CD4-positive, alpha-beta T cell treated with Interleukin-15 for 4 hours (primary cell): Measurements from ENCODE around the gene TNNT2.

Experiments used
- DNase-seq: peaks from one replicate; pipeline ENCODE4 v3.0.0-alpha.2; 2020; ENCODE audit warnings: low spot score

The TNNT2 gene

DNA sequence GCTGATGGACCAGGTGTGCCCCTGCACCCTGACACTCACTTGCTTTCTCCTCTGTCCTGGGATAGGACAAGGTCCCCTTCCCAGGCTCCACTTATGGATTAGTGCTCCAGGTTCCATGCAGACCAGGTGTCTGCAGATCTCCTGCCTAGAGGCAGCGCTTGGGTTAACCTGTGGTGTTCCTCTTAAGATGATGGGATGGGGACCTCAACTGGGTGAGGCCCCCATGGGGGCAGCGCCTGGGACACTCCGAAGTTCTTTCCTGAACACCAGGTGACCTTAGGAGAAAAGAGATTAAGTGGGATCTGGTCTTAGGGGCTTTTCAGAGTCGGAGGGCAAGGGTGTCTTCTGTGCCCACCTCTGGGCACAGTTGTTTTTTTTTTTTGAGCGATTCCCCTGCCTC, 21.2 kb downstream of the TNNT2 start:
- no peak for DNase-seq

DNA sequence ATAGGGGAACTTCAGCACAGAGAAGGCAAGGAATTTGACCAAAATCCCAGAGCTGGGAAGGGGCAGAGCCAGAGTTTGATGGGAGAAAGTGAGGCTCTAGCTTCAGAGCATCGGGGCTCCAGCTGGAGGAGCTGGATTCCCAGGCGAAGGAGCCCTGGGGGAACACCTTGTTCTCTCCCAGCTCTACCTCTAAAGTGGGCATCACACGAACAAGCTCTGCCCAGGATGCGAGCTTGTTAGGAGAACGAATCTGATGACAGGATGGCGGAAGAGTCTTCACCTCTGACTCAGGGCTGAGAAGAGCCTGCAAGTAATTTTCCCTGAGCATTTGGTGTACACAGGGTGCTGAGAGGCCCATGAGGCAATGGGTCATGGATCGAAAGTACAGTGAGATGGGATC, 22.0 kb downstream of the TNNT2 start:
- DNase-seq = no peak

DNA sequence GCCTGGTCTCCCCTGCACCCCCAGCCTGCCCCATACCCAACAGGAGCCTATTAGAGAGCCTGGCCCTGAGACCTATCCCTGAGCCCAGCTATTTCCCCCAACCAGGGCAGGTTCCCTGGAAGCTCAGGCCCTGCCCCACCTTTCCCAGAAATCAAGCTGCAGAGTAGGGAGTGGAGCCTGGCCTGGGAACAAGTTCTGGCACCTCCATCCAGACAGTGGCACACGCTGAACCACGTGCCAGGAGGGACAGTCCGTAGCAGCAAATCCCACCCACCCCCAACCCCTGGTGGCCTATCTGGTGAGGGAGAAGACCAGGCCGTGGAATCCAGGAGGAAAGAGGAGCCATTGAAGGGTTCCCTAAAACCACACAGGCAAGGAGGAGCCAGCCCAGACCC, 22.6 kb downstream of the TNNT2 start:
- DNase-seq = no peak

DNA sequence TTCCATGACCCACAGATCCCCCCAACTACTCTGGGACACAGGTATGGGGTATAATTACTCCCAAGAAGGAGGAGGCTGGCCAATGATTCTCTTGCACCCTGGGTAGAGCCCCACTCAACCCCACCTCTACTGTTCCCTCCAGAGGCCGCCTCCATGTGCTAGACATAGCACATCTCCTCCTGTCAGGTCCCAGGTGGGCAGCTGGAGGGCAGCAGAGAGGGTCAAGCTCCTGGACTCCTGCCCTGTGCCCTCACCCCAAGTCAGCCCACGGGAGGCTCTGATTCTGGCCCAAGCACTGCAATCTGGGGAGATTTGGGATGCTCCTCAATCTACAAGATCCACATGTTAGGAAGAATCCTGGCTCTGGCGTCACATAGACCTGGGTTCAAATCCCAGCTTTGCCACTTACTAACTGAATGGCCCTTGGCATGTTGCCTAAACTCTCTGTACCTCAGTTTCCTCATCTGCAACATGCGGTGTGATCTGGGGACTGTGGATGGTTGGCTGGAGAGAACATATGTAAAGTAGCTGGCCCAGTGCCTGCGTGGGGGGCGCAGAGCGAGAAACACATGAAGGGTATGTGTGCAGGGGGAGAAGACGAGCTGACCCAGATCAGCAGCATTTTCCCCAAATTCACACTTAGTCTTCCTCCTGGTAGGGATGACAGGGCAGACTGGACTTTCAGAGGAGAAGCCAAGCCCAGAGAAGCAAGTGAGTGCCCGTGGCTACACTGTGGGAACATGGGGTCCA, 23.2 kb downstream of the TNNT2 start:
- no peak for DNase-seq

DNA sequence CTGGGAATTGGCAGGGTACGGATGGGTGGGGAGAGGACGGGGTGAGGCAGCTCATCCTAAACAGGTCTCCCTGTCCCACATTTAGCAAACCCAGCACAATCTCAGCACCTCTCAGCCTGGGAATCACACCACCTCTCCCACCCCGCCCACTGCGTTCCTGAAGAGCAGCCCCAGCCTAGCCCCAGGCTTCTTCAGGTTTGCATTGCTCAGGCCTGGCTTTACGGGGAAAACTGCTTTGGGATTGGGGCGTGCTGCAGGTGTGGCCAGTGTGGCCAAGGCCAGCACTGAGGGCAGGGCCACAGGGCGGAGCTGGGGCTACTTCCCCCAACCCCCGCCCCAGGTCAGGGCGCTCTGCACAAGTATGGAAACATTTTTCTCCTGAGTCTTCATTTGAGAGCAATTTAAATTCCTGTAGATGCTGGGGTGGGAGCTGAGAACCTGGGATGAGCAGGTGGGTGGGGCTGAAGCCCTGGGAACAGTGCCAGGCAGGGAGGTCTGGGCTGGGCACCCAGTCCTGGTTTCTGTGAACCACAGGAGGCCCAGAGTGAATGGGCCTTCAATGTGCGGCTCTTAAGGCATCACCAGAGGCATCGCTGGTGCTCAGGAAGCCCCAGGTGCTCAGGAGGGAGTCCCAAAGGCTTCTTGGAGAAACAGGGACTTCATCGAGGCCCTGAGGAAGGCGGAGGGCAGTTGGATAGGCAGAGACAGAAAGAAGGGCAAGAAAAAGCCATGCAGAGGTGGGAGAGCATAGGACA, 24.1 kb downstream of the TNNT2 start:
- no peak for DNase-seq

DNA sequence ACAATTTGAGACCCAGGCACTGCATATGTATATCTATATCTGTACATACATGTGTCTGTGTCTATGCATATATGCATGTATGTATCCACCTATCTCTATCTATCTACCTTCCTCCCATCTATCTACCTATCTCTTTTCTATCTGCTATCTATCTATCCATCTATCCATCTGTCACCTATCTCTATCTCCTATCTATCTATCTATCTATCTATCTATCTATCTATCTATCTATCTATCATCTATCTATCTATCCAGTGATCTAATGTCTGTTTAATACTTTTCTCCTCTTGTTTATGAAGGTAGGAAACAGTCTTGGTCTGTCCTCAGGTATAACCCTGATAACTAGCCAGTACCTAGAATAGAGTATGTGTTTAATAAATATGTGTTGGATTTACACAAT, 25.9 kb downstream of the TNNT2 start:
- DNase-seq = no peak

DNA sequence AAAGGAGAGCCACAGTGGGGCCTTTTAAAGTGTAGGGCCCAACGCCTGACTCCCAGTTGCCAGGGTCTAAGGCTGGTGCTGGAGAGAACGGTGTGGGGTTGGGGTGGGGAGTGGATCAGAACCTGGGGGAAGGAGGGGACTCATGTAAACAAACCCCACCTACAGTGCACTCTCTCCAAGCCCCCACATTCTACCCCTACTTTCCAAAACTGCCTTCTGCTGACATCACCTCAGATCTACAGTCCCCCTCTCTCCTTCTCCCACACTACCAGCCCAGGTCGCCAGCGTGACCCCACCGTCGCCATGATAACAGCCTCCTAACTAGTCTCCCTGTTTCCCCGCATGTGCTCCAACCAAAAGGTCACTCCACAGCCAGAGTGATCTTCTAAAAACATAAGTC, 26.6 kb downstream of the TNNT2 start:
- no peak for DNase-seq

DNA sequence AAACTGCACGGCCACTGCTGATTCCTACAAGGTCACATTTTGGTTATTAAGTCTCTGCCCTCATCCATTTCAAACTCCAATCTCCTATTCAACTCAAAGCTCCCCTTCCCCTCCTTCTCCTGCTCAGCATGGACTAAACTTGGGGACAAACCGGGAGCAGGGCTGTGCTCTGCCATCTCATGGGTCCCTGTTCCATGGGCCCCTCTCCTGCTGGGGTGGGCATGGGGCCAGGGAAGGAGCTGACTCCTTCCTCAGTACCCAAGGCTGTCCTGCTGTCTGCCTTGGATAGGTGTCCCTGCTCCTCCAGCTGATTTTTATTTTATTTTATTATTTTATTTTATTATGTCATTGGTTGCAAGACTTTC, 27.1 kb downstream of the TNNT2 start:
- DNase-seq = no peak

DNA sequence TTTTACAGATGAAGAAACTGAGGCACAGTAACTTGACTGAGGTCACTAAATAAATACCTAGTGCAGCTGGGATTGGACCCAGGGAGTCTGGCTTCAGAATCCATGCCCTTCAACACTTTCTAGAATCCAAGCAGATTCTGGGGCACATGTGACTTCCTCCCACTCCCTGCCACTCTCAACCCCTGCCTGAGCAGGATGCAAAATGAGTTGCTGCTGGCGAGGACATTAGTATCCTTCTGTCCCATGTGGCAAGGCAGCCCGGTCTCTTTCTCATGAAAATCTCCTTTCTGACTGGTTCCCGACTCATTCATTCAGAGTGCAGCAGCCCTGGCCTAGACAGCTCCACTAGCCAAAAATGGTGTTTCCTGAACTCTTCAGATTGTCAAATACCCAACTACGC, 28.4 kb downstream of the TNNT2 start:
- no peak for DNase-seq

DNA sequence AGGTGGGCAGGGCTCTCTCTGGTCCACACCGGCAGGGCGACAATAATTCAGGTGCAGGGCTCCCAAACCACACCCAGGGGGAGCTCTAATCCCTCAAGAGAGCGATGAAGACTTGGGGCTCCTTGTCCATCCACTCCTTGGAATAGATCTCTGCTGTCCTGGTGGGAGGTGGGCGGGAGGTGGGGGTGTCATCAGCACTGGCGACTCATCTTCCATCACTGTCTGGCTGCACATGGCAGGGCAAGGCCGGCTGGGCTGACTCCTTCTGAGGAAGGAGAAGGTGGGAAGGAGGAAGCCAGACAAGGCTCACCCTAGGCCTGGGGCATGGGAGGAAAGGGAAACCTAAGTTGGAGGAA, 29.3 kb downstream of the TNNT2 start:
- DNase-seq = no peak

DNA sequence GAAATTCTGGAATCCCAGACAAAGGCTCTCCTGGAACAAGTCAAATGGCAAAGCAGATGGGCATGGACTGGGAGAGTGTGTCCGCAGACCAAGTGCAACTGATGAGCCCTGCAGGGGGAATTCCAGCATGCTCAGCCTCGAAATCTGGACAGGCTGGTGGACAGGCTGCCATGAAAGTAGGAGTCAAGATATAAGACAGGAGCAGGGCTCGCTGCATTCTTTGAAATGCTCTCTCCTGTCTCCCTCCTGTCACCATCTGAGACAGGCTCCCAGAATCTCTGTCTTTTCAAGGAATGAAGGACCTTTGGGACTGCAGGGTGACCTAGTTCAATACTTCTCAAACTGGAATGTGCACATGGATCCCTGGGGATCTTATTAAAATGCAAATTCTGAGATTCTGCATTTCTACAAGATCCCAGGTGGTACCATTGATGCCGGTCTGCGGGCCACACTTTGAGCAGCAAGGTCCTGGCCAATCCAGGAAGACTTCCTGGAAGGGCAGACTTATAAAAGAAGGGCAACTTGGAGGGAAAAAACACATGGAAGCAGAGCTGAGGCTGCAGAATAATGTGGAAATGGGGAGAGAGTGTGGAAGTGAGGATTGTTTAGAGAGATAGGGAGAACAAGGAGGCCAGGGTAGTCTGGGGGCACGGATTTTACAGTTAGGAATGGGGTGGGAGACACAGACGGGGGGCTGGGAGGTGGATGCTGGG, 29.8 kb downstream of the TNNT2 start:
- DNase-seq = no peak

DNA sequence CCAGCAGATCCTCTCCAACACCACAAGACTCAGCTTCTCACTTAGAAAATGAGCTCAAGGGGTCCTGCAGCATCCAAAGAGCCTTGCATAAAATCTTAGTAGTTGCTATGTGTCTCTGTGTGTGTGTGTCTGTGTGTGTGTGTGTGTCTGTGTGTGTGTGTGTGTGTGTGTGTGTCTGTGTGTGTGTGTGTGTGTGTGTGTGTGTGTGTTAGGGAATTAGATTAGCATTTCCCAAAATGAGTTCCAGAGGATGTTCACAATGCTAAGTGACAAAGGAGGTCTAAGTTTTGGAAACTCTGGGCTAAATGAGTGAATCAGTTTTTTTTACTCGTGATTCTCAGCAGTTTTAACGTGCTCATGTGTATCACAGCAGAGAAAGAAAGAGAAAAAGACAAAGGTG, 30.5 kb downstream of the TNNT2 start:
- DNase-seq = no peak

DNA sequence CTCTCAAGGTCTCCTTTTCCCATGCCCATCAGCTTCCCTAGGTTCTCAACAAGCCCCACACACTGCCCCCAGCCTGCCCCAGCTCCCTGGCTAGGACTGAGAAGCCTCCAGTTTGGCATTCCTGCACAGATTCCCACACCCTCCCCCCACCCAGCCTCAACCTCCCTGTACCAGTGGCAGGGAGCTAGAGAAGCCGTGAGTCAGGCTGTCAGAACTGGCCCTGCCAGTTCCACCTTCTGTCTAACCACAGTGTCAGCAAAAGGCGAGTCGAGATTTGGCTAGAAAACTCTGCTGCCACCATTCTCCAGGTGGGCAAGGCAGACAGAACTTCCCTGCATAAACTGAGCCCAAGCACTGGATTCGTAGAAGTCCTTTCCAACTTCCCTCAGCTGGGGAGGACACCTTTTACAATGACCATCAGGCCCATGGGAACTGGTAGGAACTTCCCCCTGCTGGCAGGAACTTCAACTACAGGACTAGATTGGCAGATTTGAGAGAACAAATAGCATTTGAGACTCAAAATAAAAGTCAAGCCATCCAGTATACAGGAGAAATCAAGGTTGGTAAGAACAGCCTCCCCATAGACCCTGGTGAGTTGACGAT, 31.0 kb downstream of the TNNT2 start:
- no peak for DNase-seq

DNA sequence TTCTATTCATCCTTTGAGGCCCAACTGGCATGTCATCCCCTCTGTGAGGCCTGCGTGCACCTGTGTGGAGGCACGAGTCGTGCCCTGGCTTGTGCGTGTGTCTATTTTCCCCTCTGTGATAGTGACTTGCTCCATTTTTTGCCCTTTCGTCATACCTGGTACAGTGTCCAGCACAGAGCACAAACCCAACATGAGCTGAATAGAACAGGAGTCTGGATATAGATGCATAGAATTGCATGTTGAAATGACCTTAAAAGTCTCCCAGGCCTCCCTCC, 32.5 kb downstream of the TNNT2 start:
- no peak for DNase-seq

DNA sequence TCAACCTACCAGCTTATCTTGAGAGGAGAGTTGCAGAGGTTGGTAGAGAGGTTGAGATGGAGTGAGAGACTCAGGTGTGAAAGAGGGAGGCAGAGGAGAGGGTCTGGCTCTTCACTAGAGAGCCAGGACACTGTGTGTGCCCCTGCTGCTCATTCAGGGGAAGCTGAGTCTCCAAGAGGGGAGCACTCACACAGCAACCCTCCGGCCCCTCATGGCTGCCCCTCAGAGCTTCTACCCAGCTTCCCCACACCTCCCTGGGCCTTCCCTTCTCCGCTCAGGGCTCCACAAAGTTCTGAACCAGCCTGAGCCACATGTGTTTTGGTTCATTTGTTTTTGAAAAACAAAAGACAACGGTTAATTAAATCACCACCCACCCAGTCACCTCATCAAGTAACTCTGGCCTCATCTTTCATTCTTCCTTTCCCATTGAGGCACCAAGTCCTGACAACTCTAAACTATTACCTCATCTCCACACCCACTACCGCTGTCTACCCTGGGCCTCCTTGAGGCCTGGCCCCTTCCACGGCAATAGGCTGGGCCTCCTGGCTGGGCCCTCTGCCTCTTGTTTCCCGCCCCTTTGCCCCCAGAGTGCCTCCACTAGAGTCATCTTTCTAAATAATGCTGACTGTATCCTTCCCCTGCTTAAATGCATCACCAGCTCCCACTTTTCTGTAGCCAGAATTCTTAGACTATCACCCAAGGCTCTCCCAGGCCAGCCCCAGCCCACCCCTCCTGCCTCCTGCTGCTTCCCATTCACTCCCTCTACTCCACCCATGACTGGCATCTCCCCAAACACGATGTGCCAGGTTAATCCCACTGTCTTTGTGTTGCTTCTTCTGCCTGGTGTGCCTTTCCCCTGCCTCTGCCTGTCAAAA, 33.0 kb downstream of the TNNT2 start:
- DNase-seq = no peak

DNA sequence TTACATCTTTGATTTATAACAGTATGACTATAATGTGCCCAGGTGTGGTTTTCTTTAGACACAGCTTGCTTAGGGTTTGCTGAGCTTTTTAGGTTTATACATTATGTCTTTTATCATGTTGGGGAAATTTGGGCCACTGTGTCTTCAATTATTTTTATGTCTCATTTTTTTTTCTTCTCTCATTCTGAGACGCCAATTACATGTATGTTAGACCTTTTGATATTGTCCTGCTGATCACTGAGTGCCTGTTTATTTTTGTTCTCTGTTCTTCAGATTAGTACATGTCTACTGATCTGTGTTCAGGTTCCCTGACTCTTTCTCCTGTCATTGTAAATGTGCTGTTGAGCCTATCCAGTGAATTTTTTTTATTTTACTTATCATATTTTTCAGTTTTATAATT, 36.1 kb downstream of the TNNT2 start:
- no peak for DNase-seq

DNA sequence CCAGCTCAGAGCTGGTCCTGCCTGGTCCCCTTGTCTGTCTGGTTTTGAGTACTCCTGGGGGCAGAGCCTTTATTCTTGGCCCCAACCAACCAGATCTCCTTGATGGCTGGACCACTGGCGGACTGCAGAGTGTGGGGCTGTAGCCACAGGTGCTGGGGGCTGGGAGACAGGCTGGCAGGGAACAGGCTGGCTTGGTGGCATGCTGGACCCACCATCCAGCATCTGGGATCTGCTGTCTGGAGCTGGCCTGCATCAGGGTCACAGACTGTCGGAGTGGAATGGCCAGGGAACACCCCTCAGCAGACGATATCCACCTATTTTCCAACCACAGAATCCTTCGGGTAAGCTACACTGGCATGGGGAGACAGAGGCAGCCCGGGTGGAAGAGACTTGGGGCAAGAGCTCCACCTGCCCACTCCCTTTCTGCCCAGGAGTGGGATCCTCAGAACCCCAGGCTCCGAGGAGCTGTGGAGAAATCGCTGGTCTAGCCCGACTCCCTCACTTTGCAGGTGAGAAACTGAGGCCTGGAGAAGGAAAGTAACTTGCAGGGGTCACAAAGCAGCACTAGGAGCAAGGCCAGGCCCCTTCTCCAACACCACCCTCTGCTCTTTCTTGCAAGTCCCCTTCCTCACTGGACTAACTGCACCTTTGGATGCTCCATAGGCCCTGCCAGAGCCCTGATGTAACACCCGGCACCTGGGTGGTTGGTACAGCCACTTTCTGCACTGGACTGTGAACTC, 40.6 kb downstream of the TNNT2 start:
- DNase-seq = no peak

DNA sequence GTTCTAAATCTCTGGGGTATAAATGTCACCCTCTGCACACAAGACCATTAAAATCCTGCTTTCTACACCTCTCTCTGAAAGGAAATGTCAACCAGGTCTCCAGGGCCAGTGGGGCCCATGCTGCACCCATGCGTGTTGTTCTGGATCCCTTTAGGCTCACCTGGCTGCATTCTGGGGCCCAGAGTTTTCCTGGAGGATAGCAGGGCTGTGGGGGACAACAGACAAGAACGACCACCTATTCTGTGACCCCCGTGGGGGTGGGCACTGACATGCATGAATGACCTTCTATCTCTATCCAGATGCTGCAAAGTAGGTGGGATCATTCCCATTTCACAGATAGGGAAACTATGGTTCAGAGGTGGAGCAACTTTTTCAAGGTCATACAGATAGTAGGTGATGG, 41.6 kb downstream of the TNNT2 start:
- no peak for DNase-seq

DNA sequence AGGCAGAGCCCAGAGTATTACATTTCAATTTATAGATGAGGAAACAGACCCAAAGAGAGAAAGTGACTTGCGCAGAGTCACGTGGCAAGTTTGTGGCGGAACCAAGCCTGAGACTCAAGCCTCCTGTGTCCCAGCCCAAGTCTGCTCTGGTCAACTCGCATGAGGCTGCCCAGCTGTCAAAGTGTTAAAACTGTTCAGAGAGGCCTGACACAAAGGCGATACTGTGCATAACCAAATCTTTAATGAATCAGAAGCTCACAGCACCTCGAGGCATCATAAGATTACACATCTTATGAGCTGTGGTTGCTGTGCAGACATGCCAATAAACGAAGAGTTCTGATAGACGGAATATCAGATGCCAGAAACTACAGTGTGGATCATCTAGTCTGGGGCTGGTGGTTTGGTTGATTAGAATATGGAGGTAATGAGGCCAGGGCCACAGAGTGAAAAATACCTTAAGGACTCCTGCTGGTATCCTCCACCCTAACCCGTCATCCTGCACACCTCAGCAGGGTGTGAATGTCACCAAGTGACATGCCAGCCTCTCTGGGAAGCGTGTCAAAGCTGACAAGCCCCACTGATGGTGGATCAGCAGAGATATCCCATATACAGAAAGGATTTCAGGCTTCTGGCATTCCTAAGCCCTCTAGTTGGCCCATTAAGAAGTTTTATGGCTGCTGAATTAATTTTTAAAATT, 42.2 kb downstream of the TNNT2 start:
- no peak for DNase-seq

DNA sequence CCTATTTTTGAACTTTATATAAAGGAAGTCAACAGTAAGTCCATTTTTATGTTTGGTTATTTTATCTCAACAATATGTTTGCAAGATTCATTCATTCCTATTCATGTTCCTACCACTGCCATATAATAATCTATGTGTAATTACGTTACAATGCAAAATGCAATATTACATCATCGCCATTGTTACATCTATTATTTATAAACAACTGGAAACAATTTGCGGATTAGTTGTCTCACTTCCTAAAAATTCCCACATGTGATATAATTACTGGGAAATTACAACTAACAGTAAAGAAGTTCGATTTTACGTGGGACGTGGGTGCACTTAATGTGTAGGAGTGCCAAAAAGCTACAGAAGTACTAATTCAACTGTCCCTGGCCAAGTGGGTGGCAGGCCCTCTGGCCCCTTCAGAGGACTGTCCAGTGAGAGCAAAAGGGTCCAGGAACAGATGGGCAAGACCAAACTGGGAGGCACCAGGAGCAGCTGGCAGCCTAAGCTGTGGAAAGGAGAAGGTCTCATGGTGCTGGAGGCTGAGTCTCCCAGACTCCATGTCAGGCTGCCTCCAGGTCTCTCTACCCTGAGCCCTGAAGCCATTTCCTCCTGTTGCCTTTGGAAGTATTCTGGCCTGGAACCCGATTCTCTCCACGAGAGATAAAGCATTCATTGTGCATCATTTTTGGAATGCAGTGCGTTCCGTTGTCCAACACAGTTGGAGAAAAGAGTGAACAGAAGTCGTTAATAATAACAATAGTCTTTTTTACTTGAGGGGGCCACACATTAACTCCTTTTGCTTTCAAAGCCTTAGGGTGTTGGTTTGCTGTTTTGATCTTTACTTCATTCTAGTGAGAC, 42.9 kb downstream of the TNNT2 start:
- no peak for DNase-seq
